ENCODE results near the gene BRD9. TPM values are rescaled to one million over a fixed set of nuclear protein-coding genes. Genes with fewer than 3 reads are reported as not detected.

BRD9 gene
- total RNA-seq, 1 donor from 2014 or later, result 43.7 TPM

- H3K4me2 ChIP-seq (ENCODE audit: low read length), result no peak overlapping the region
- Mint-ChIP-seq H3K9me3 (ENCODE audit: unreplicated experiment) (peaks cover 7% of the 10 kb centered on the region), H3K27ac (ENCODE audit: unreplicated experiment) (no peak overlapping the region), H3K4me3 (ENCODE audit: unreplicated experiment) (no peak overlapping the region), H3K4me1 (ENCODE audit: low read depth, unreplicated experiment) (peaks cover 5% of the 10 kb centered on the region), H3K27me3 (ENCODE audit: low read depth, unreplicated experiment) (peaks cover 36% of the 10 kb centered on the region), H3K36me3 (ENCODE audit: low read depth, unreplicated experiment) (peaks cover 1% of the 10 kb centered on the region)
- H3K9me3 ChIP-seq (ENCODE audit: insufficient read depth, low read depth, low read length), result no peaks in the 10 kb centered on the region
- H3K27ac ChIP-seq (ENCODE audit: low read depth, low read length), result no peak overlapping the region
- H4K20me1 ChIP-seq (ENCODE audit: insufficient read depth, low read length), result peaks cover 17% of the 10 kb centered on the region
- H3K36me3 ChIP-seq (ENCODE audit: insufficient read depth, low read length), result no peaks in the 10 kb centered on the region
- H2AFZ ChIP-seq (ENCODE audit: low read depth, low read length), result no peak overlapping the region
- no peaks in the 10 kb centered on the region for H3K79me2 ChIP-seq (ENCODE audit: insufficient read depth, low read length)
- FAIRE-seq, result no peak
- peaks cover 24% of the 10 kb centered on the region for H3K27me3 ChIP-seq (ENCODE audit: insufficient read depth, low read length)
- DNase-seq (ENCODE audit: low read depth), result peak; percentile 14
- no peaks in the 10 kb centered on the region for H3K4me1 ChIP-seq (ENCODE audit: insufficient read depth, low read length)
- TF ChIP-seq EZH2 (IDR thresholded peaks at IDR 0.05; ENCODE audit: insufficient read depth, low read length) (no peak), CTCF (IDR thresholded peaks at IDR 0.05; ENCODE audit: insufficient read depth, low read depth, low read length) (peak; percentile 67)
- no peak overlapping the region for H3K9ac ChIP-seq (ENCODE audit: low read length)
- H3K4me3 ChIP-seq (ENCODE audit: insufficient read depth, low read depth, low read length), result no peak overlapping the region
Observed at GRCh38 chr5:923281-923873, 30.8 kb upstream of the BRD9 start.

- Histone ChIP-seq H3K9me3 (ENCODE audit: insufficient read depth, low read depth, low read length) (no peaks in the 10 kb centered on the region), H3K9ac (ENCODE audit: low read length) (no peak overlapping the region), H3K27me3 (ENCODE audit: insufficient read depth, low read length) (peaks cover 23% of the 10 kb centered on the region), H4K20me1 (ENCODE audit: insufficient read depth, low read length) (peaks cover 17% of the 10 kb centered on the region), H3K36me3 (ENCODE audit: insufficient read depth, low read length) (no peaks in the 10 kb centered on the region), H3K79me2 (ENCODE audit: insufficient read depth, low read length) (no peaks in the 10 kb centered on the region), H2AFZ (ENCODE audit: low read depth, low read length) (no peak overlapping the region), H3K4me1 (ENCODE audit: insufficient read depth, low read length) (no peaks in the 10 kb centered on the region), H3K4me3 (ENCODE audit: insufficient read depth, low read depth, low read length) (no peak overlapping the region), H3K4me2 (ENCODE audit: low read length) (no peak overlapping the region), H3K27ac (ENCODE audit: low read depth, low read length) (no peak overlapping the region)
- H3K9me3 Mint-ChIP-seq (ENCODE audit: unreplicated experiment), result peaks cover 5% of the 10 kb centered on the region
- H3K4me1 Mint-ChIP-seq (ENCODE audit: low read depth, unreplicated experiment), result peaks cover 5% of the 10 kb centered on the region
- no peak overlapping the region for H3K4me3 Mint-ChIP-seq (ENCODE audit: unreplicated experiment)
- H3K27ac Mint-ChIP-seq (ENCODE audit: unreplicated experiment), result no peak overlapping the region
- H3K27me3 Mint-ChIP-seq (ENCODE audit: low read depth, unreplicated experiment), result peaks cover 31% of the 10 kb centered on the region
- H3K36me3 Mint-ChIP-seq (ENCODE audit: low read depth, unreplicated experiment), result peaks cover 1% of the 10 kb centered on the region
- FAIRE-seq, result no peak
- no peak for DNase-seq (ENCODE audit: low read depth)
- TF ChIP-seq EZH2 (IDR thresholded peaks at IDR 0.05; ENCODE audit: insufficient read depth, low read length), result no peak
- no peak for TF ChIP-seq CTCF (IDR thresholded peaks at IDR 0.05; ENCODE audit: insufficient read depth, low read depth, low read length)
Observed at GRCh38 chr5:922436-923280, 30.1 kb upstream of the BRD9 start.

All from astrocyte (in vitro differentiated cells and primary cell).